Mononuclear cell (primary cell): Measurements from ENCODE around the gene USH1G. TPM values are rescaled to one million over a fixed set of nuclear protein-coding genes. Genes with fewer than 3 reads are reported as not detected.
"Not testable (repeated sequence)": the region's sequence is repeated elsewhere in the genome, so short reads cannot be mapped to it uniquely, and the experiment has no call there.

ENCODE experiments used
- H3K27me3 ChIP-seq: 2 replicates; pipeline ENCODE4 v1.6.0; 2011; ENCODE audit warnings: low read length, control low read depth; ENCODE audit not compliant: insufficient read depth
- H3K4me1 ChIP-seq: 2 replicates; pipeline ENCODE4 v1.5.1; 2011; ENCODE audit warnings: mild to moderate bottlenecking, low read length, control low read depth; ENCODE audit not compliant: insufficient read depth
- H3K4me3 ChIP-seq: 2 replicates; pipeline ENCODE4 v1.5.1; 2011; ENCODE audit warnings: mild to moderate bottlenecking, low read length, moderate library complexity
- H3K9me3 ChIP-seq: 2 replicates; pipeline ENCODE4 v1.5.1; 2011; ENCODE audit warnings: low read depth, mild to moderate bottlenecking, control low read depth, low read length
- total RNA-seq: library from RNA; depleted of rRNA; stranded (reverse); fragments of >200 nt; gene quantifications from one replicate; pipeline ENCODE4 v1.2.3, GENCODE V29; 2012

USH1G gene
- total RNA-seq, 1 donor, result not detected

DNA sequence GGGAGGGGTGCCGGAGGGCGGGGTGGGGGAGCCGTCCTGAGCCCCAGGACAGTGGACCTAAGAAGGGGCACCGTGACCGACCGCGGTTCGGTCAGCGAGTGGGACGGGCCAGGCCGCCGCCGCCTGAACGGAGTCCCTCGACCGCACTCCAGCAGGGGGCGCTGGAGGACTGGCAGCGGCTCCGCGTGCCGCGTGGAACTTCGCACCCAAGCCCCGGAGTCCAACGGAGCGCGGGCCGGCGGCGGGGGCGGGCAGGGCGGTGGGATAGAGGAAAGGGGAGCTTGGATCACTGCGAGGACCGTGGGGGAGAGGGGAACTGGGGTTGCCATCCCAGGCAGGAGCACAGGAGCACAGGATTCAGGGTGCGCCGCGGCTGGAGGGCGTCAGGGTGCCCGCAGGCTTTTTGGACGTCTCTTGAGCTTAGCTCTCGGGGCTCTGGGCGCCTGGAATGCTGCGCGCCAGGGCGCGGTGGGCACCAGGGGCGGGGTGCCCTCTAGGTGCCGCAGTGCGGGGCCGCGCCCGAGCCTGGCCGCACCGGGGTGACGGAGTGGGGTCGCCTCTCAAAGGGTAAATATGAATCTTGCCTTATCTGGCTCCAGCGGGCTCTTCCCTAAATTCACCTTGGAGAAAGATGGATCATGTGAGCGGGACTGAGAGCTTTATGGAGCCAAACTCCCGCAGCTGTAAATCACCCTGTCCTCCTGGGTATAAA lies 639 bp upstream of the USH1G start:
- Histone ChIP-seq H3K4me3 (no peak overlapping the region), H3K27me3 (peaks cover 42% of the 10 kb centered on the region), H3K9me3 (no peaks in the 10 kb centered on the region), H3K4me1 (peaks cover 20% of the 10 kb centered on the region)

DNA sequence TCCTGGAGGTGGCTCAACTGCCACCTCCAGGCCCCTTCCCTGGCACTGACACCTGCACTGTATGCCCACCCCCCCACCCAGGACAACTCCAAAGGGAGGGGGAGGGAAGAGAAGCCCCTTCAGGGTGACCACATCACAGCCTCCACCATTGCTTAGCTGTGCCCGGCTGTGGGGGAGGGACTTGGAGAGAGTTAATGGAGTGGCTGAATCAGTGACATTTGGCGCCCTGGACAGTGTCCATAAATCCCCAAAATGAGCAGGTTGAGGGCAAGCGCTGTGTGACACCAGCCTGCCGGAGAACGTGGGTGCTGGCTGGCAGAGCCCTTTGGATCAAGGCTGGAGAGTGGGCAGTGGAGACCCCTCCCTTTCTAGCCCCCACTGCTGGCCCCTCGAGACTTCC lies 883 bp downstream of the USH1G start:
- Histone ChIP-seq H3K9me3 (no peaks in the 10 kb centered on the region), H3K27me3 (peaks cover 42% of the 10 kb centered on the region), H3K4me1 (peaks cover 29% of the 10 kb centered on the region), H3K4me3 (no peak overlapping the region)

DNA sequence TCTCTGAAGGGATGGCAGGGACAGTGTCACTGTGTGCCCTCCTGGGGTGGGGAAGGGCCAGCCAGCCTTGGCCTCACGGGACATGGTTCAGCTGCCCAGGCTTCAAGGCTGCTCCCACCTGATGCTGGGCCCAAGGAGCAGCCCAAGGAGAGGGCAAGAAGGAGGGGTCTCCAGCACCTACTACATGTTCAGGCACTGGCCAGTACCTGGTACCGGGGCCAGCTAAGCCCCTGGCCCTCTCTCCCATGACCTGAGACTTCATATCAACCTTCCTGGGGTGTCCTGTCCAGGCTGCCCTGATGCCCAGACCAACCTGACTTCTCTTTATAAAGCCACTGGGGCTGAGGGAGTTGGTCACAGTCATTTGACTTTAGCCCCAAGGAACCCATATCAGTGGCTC lies 1.3 kb downstream of the USH1G start:
- Histone ChIP-seq H3K4me3 (no peak overlapping the region), H3K9me3 (no peaks in the 10 kb centered on the region), H3K27me3 (peaks cover 39% of the 10 kb centered on the region), H3K4me1 (peaks cover 32% of the 10 kb centered on the region)

DNA sequence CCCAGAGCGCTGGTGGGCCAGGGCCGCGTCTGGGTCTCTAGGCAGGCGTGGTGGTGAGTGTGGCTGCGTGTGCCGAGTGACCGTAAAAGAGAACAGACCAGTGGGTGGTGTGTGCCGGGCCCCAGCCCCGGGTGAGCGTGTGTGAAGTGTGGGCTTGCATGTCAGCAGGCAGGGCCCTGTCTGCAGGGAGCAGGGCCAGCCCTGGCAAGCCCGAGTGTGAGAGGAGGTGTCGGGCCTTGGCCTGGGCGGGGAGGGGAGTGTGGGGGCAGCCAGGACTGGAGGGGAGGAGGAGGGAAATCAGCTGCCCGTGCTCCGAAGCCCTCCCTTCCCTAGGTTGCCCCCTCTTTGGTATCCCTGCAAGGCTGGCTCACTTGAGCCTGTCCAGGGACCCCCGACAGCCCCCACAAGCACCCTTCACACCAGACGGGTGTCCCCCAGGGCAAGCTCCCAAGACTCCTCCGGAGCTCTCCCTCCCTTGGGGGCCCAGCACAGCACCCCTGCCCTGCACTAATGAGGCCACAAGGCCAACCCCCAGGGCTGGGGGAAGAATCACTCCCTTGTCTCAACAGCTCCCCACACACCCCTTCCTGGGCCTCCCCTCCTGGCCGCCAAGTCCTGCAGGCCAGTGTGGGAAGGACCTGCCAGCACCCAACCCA lies 1.9 kb downstream of the USH1G start:
- Histone ChIP-seq H3K4me1 (peaks cover 32% of the 10 kb centered on the region), H3K9me3 (no peaks in the 10 kb centered on the region), H3K27me3 (peaks cover 37% of the 10 kb centered on the region), H3K4me3 (no peak overlapping the region)

DNA sequence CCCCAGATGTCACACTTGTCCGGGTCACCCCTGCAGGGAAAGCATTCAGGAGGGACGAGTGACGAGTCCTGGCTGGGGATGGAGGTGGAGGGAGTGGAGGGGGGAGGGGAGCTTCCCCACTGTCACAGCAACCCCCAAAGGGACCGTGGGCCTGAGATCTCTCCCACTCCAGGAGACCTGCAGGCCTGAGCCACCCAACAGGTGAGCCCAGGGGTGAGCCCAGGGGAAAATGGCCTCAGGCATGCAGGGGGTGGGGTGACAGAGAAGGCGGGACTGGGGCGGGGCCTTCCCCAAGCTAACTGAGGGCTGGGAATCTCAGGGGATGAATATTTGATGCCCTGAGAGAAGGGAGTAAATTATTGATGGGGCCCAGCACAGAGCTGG lies 2.4 kb downstream of the USH1G start:
- H3K9me3 ChIP-seq, result no peaks in the 10 kb centered on the region
- H3K27me3 ChIP-seq, result peaks cover 31% of the 10 kb centered on the region
- H3K4me1 ChIP-seq, result peaks cover 32% of the 10 kb centered on the region
- H3K4me3 ChIP-seq, result no peak overlapping the region

DNA sequence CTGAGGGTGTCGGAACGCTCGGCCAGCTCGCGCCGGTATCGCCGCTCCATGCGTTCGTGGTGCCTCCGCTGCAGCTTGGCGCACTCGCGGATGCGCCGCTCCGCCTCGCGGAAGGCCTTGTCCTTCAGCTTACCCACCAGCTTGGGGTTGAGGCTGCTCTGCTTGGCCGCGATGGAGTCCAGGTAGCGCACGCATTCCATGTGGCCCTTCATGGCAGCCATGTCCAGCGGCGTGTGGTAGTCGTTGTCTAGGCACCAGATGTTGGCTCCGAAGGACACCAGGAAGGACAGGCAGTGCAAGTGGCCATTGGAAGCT lies 2.8 kb downstream of the USH1G start:
- peaks cover 32% of the 10 kb centered on the region for H3K4me1 ChIP-seq
- H3K9me3 ChIP-seq, result no peaks in the 10 kb centered on the region
- H3K4me3 ChIP-seq, result no peak overlapping the region
- H3K27me3 ChIP-seq, result peaks cover 28% of the 10 kb centered on the region

DNA sequence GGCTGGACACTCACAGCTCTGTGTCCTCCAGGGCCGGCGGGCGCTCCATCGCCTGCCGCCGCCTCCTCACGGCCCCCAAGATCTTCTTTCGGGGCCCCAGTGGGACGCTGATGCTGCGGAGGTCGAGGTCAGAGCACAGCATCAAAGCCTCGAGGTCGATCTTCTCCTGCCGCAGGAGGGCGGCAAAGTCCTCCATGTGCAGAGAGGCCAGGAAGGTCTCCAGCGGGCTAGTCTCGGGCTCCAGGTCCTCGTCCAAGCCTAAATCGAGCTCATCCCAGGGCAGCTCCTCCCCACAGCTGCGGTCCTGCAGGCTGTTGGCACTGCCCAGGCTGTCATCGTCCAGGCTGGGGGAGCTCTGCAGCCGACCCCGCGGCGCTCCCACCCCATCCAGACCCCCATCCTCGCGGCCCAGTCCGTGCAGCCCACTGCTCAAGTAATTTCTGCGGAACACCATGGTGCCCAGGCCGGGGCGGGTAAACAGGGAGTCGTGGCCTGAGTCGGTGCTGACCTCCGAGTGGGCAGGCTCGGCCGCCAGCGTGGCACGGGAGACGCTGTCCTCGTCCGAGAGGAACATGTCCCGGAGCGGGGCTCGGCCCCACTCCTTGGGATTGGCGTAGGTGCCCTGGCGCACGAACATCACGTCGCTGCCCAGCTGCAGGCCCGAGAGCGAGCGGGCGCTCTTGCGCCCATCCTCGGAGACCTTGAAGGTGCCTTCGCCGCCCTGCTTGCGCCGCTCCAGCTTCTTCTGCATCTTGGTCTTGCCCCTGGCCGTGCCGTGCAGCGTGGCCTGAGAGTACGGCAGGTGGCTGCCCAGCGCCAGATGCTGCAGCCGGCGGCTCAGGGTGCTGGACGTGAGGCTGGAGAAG lies 3.4 kb downstream of the USH1G start:
- Histone ChIP-seq H3K4me3 (no peak overlapping the region), H3K9me3 (no peaks in the 10 kb centered on the region), H3K27me3 (peaks cover 22% of the 10 kb centered on the region), H3K4me1 (peaks cover 29% of the 10 kb centered on the region)

DNA sequence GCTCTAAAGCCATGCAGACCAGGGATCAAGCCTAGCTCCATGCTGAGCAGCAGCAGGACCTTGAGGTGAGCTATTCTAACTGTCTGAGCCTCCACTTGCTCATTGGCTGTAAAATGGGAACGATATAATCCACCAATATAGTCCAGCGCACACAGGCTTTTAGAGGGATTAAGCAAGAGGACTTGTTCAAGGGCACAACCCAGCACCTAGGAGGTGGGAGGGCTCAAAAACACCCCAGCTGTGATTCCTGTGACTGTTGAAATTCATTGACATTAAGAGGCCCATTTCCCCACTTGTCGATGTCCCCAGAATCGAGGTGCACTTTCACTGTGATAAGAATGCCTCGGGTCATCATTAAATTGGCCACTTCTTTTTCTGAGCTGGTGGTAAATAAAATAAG lies 4.1 kb downstream of the USH1G start:
- no peaks in the 10 kb centered on the region for H3K9me3 ChIP-seq
- peaks cover 14% of the 10 kb centered on the region for H3K27me3 ChIP-seq
- H3K4me1 ChIP-seq, result peaks cover 21% of the 10 kb centered on the region
- H3K4me3 ChIP-seq, result no peak overlapping the region

DNA sequence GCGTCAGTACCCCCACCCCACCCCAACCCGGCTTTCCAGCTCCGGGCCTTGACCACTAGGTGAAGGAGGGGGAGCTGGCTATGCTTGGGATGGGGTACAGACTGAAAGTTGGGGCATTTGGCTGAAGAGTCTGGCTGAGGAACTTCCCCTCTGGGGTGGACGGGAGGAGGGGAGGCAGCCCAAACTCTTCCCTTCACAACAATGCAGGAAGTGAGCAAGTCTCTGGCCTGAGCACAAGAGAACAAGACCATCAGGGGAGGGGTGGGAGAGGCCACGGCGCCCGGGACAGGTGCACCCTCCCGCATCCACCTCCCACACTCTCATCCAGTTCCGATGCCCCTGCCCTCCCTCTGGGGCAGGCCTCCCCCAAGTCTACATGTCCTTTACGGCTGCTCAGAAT lies 5.6 kb downstream of the USH1G start:
- Histone ChIP-seq H3K27me3 (peaks cover 7% of the 10 kb centered on the region), H3K4me1 (peaks cover 13% of the 10 kb centered on the region), H3K9me3 (no peaks in the 10 kb centered on the region), H3K4me3 (no peak overlapping the region)

DNA sequence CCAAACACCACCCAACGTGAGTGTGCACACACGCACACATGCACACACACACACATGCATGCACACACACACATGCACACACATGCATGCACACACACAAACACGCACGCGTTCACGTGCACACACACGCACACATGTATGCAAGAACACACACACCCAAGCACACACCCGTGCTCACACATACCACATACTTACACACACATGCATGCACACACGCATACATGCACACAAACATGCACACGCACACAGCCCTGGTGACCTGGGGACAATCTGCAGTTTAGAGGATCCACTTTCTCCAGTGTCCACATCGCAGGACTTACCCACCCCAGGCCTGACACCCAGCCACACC lies 6.2 kb downstream of the USH1G start:
- peaks cover 3% of the 10 kb centered on the region for H3K27me3 ChIP-seq
- H3K4me1 ChIP-seq, result peaks cover 13% of the 10 kb centered on the region
- H3K9me3 ChIP-seq, result no peaks in the 10 kb centered on the region
- no peak overlapping the region for H3K4me3 ChIP-seq

DNA sequence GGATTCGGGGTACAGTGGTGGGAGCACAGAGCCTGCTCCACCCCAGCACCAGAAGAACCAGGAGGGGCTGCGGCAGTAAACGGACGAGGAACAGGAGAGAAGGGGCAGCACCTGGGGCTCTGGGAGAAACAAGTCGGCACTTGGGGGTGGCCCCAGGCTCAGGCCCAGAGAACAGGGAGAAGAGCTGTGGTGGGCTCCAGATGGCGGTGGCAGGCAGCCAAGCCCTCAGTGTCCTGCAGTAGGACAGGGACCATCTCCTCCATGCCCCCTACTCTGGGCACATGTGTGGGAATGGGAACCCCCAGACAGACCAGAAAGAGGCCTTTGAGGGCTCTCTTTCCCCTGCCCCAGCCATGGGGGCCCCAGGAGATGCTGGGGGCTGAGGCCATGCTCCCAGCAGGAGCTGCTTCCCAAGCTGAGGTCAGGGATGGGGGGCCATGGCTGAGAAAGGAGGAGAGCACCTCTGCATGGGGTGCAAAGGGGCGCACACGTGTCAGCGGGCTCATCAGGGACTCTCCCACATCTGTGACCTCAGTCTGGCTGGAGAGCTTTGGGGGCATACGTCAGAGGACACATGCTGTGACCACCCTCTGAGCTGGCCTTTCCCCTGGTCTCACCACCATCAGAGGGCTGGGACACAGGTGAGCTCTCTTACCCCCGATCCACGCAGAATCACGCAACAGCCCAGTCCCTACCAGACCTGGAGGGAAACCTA lies 6.8 kb downstream of the USH1G start:
- Histone ChIP-seq H3K4me3 (no peak overlapping the region), H3K9me3 (no peaks in the 10 kb centered on the region), H3K27me3 (no peaks in the 10 kb centered on the region), H3K4me1 (peaks cover 13% of the 10 kb centered on the region)

DNA sequence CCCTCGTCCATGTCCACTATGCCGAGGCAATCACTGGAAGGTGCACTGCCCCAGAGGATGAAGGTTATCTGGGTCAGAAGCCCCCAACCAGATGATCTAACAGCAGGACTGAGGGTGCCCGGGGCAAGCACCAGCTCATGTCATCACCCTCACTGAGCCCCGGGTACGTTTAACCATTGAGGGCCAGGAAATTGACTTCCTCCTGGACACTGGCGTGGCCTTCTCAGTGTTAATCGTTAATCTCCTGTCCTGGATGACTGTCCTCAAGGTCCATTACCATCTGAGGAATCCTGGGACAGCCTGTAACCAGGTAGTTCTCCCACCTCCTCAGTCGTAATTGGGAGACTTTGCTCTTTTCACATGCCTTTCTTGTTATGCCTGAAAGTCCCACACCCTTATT lies 11.6 kb downstream of the USH1G start:
- H3K9me3 ChIP-seq, H3K27me3 ChIP-seq, H3K4me1 ChIP-seq, H3K4me3 ChIP-seq: not testable (repeated sequence)

DNA sequence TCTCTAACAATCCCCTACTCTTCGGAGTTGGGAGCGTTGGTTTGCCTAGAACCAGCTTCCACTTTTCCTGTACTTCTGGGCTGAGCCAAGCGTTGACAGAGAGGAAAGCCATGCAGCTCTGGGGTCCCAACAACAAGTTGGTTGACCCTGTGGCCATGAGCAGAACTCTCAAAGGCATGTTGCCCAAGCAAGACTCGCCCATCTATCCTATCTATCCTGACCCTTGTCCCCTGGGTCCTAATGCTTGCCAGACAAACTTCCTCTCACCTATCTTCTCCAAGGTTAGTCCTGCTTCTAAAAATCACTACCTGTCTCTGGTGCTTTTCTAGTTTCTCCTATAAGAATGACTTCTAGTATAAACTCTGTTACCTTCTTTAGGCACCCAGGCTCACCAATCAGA lies 14.0 kb downstream of the USH1G start:
- not testable (repeated sequence) for H3K4me1 ChIP-seq, H3K27me3 ChIP-seq, H3K4me3 ChIP-seq, H3K9me3 ChIP-seq

DNA sequence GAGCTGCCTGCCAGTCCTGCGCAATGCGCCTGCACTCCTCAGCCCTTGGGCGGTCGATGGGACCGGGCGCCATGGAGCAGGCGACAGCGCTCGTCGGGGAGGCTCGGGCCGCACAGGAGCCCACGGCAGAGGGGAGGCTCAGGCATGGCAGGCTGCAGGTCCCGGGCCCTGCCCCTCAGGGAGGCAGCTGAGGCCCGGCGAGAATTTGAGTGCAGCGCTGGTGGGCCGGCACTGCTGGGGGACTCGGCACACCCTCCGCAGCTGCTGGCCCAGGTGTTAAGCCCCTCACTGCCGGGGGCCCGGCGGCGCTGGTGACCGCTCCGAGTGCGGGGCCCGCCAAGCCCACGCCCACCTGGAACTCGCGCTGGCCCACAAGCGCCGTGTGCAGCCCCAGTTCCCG lies 16.0 kb downstream of the USH1G start:
- no peaks in the 10 kb centered on the region for H3K9me3 ChIP-seq
- no peaks in the 10 kb centered on the region for H3K27me3 ChIP-seq

DNA sequence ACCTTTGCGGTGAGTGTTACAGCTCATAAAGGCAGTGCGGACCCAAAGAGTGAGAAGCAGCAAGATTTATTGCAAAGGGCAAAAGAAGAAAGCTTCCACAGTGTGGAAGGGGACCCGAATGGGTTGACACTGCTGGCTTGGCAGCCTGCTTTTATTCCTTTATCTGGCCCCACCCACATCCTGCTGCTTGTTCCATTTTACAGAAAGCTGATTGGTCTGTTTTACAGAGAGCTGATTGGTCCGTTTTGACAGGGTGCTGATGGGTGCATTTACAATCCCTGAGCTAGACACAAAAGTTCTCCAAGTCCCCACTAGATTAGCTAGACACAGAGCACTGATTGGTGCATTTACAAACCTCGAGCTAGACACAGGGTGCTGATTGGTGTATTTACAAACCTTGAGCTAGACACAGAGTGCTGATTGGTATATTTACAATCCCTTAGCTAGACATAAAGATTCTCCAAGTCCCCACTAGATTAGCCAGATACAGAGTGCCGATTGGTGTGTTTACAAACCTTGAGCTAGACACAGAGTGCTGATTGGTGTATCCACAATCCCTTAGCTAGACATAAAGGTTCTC lies 16.8 kb downstream of the USH1G start:
- H3K9me3 ChIP-seq, H3K27me3 ChIP-seq, H3K4me1 ChIP-seq, H3K4me3 ChIP-seq: not testable (repeated sequence)

More for the DNA sequence above, 16.0 kb downstream of the USH1G start:
- Histone ChIP-seq H3K4me3 (no peak overlapping the region), H3K4me1 (no peaks in the 10 kb centered on the region)
